Activated CD8-positive, alpha-beta memory T cell treated with anti-CD3 and anti-CD28 coated beads, Interleukin-2, amount 50 U/mL, for 24 hours (primary cell): ENCODE results near the gene MTF1.
A peak's percentile ranks its signal among the peaks of the same experiment; 100 is the strongest.
"Not testable (repeated sequence)": the region's sequence is repeated elsewhere in the genome, so short reads cannot be mapped to it uniquely, and the experiment has no call there.

Experiments used
- DNase-seq: peaks from one replicate; pipeline ENCODE4 v3.0.0-alpha.2; 2020; ENCODE audit errors: extremely low read depth

Gene MTF1

DNA sequence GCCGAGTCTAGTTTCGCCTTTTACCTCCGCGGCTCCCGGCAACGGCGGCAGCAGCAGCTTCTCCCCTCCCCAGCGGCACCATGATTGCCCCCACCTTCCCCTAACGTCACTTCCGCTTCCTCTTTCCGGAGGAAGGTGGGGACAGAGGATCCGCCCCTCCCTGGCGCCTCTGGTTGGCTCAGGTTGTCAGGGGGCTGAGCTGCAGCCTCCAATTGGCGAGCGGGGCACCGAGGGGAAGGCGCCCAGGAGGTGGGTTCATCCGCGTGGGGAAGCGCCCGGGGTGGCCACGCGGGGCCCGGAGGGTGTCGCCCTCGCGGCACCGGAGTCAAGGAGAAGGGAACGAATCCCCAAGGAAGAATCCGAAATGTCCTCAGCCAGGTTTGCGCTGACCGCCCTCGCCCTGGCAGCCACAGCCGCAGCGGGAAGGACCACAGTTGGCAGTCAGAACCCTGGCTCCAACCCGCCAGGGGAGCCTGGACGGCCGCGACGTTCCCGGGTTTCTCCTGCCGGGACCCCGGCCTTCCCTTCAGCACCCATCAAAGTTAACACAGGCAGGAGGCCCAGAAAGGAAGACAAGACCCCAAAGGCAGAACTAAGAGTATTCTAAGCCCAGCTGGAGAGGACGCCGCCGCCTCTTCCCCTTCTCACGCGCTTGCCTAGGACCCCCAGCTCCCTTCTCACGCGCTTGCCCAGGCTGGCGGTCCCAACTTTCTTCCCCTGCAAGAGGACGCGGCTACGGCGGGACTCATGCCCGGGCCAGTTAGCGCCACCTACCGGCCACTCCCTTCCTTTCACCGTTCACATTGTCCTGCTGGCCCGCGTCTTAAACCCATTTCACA is at the start of gene MTF1:
Gene MTF1 (minus strand): TSS at position 86 of the 839 bp plus-strand sequence. CDS start 1,934 bp downstream, outside the sequence.
- peak; percentile 87 for DNase-seq

GRCh38 chr1:37908531-37908930 is 49.1 kb upstream of the MTF1 start:
- DNase-seq: not testable (repeated sequence)

DNA sequence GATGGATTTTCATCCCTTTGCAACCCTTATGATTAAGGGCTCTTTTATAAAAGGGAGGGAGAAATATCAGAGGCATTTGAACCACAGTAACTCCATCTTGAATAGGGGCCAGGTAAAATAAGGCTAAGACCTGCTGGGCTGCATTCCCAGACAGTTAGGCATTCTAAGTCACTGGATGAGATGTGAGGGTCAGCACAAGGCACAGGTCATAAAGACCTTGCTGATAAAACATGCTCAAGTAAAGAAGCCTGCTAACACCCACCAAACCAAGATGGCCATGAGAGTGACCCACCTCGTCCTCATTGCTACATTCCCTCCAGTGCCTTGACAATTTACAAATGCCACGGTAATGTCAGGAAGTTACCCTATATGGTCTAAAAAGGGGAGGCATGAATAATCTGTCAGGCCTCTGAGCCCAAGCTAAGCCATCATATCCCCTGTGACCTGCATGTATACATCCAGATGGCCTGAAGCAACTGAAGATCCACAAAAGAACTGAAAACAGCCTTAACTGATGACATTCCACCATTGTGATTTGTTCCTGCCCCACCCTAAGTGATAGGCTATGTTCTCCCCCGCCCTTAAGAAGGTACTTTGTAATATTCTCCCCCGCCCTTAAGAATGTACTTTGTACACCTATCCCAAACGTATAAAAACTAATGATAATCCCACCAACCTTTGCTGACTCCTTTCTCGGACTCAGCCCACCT is 48.2 kb upstream of the MTF1 start:
- DNase-seq: not testable (repeated sequence)

DNA sequence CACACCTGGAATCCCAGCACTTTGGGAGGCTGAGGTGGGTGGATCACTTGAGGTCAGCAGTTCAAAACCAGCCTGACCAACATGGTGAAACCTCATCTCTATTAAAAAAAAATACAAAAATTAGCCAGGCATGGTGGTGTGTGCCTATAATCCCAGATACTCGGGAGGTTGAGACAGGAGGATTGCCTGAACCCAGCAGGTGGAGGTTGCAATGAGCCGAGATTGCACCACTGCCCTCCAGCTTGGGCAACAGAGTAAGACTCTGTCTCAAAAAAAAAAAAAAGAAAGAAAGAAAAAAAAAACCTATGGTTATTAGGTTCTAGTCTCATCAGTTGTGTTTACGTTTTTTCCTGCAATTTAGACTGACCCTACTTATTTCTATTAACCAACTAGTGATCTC is 47.2 kb upstream of the MTF1 start:
- not testable (repeated sequence) for DNase-seq

DNA sequence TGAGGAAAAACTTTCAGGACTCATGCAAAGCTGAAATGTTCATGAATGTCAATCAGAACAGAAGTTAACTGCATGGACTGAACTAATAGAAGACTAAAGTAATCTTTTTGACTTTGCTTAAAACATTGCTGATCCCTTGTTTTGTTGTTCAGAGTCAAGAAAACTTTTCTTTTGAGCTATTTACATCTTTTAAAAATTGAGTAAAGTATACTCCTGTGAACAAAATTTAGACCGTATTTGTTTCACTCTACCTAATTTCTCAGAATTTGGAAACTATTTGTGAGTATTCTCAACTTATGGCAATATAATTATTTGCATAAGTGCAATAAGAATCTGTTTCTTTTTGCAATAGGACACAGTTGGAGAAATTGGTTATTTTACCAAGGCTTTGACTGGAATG is 46.3 kb upstream of the MTF1 start:
- no peak for DNase-seq

- not testable (repeated sequence) for DNase-seq
These were observed 44.5 kb upstream of the MTF1 start for GRCh38 chr1:37903921-37904320.

GRCh38 chr1:37902983-37903382 is 43.6 kb upstream of the MTF1 start:
- no peak for DNase-seq

DNA sequence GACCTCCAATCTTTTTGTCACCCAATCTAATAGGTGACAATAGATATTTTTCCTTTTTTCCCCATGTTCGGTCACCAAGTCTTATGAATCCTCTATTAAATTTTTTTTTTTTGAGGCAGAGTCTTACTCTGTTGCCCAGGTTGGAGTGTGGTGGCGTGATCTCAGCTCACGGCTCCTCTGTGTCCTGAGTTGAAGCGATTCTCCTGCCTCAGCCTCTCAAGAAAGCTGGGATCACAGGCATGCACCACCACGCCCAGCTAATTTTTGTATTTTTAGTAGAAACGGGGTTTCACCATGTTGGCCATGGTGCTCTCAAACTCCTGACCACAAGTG is 42.5 kb upstream of the MTF1 start:
- no peak for DNase-seq

- no peak for DNase-seq
These were observed 42.0 kb upstream of the MTF1 start for GRCh38 chr1:37901191-37901892.

GRCh38 chr1:37897563-37897962 is 38.2 kb upstream of the MTF1 start:
- DNase-seq: not testable (repeated sequence)

- no peak for DNase-seq
These were observed 34.3 kb upstream of the MTF1 start for GRCh38 chr1:37893673-37894072.

- no peak for DNase-seq
These were observed 33.0 kb upstream of the MTF1 start for GRCh38 chr1:37892151-37893047.

DNA sequence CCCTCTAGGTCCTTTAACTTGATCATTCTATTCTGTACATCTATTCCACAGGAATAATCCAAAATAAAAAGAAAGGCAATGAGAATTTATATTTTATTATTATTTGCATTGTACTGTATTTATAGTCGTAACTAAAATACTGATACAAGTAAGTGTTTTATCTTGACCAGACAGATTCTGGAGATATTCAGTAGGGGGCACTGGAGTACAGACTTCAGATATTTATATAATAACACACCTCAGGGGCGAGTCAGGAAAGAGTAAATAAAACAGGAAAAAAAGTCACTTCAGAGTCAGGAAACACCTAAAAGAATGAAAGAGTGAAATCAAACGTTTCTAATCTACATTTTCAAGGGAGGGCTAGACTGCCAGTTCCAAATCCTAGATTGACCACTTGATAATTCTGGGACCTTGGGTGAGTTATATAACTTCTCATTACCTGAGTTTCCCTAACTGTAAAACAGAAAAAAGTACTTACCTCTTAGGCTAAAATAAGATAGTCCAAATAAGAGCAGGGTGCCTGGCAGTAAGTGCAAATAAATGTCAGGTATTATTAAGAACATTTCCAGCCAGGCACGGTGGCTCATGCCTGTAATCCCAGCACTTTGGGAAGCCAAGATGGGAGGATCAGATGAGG is 31.1 kb upstream of the MTF1 start:
- no peak for DNase-seq

- DNase-seq: no peak
These were observed 28.8 kb upstream of the MTF1 start for GRCh38 chr1:37888022-37888700.

GRCh38 chr1:37884145-37884544 is 24.8 kb upstream of the MTF1 start:
- no peak for DNase-seq

- DNase-seq: no peak
These were observed 24.3 kb upstream of the MTF1 start for GRCh38 chr1:37883671-37884070.

- no peak for DNase-seq
These were observed 20.5 kb upstream of the MTF1 start for GRCh38 chr1:37879865-37880264.

DNA sequence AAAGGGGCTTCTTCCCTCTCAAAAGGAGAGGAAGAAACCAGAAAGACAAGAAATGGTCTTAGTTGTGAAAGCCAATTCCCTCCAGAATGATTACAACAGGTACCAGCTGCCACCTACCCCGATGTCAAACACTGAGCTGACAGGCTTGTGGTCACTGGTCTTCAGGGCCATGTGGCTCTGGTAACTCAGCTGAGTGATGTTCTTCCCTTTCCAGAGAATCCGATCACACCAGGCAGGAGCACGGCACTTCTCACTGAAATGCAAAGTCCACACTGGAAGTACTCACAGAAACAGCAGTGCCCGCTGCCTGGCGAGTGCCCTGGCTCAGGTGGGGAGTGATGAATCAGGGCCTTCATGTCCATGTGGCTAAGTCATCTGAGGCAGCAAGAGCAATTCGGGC is 18.7 kb upstream of the MTF1 start:
- no peak for DNase-seq

DNA sequence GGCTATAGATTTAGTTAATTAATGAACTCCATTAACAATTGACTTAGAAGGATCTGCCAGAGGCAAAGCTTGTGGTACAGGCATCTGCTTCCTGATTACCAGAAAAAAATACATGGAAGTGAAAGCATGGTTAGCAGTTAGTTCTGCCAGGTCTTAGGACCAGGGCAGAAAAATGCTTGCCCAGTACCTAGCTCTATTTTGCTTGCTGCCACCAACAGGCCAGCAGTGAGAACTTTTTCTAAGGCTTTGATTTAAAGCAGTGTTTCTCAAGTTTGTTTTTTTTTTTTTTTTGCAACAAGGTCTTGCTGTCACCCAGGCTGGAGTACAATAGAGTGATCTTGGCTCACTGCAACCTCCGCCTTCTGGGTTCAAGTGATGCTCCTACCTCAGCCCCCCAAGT is 16.4 kb upstream of the MTF1 start:
- no peak for DNase-seq

GRCh38 chr1:37872692-37873091 is 13.3 kb upstream of the MTF1 start:
- no peak for DNase-seq

- DNase-seq: no peak
These were observed 9.1 kb upstream of the MTF1 start for GRCh38 chr1:37868466-37868865.
